GM21423 (cell line): ENCODE results near the gene ELK4.
"Not testable (repeated sequence)": the region's sequence is repeated elsewhere in the genome, so short reads cannot be mapped to it uniquely, and the experiment has no call there.

ENCODE experiments used
- ATAC-seq: cut with Tn5 transposase; IDR thresholded peaks from one replicate; pipeline ENCODE4 v1.9.1; 2021; ENCODE audit warnings: mild to moderate bottlenecking, moderate library complexity; ENCODE audit not compliant: unreplicated experiment

Gene ELK4

DNA sequence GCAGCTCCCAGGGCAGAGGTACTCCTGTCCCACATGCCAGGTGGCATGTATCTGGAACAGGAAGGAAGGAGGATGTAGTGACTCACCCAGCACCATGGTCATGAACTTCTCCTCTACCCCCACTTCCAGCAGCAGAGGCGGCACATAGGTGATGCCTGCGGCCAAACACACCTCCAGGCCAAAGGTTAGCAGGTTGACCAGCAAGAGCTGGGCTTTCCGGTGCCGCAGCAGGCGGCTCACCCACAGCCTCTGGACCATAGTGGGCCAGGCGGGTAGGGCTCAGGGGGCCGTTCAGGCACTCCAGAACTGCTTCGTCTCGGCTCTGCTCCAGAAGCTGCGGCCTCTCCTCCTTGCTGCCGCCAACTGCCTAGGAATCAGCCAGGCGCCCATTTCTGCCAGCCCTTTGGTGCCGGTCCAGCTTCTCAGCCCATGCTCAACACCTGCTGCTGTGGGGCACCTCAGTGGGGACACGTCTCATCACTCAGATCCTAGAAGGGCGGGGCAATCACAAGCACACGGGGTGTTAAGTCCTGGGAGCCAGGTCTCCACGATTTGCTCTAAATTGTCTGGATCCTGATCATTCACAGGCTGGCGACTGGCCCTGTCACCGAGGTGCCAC lies 32.7 kb upstream of the ELK4 start:
- no peak for ATAC-seq

DNA sequence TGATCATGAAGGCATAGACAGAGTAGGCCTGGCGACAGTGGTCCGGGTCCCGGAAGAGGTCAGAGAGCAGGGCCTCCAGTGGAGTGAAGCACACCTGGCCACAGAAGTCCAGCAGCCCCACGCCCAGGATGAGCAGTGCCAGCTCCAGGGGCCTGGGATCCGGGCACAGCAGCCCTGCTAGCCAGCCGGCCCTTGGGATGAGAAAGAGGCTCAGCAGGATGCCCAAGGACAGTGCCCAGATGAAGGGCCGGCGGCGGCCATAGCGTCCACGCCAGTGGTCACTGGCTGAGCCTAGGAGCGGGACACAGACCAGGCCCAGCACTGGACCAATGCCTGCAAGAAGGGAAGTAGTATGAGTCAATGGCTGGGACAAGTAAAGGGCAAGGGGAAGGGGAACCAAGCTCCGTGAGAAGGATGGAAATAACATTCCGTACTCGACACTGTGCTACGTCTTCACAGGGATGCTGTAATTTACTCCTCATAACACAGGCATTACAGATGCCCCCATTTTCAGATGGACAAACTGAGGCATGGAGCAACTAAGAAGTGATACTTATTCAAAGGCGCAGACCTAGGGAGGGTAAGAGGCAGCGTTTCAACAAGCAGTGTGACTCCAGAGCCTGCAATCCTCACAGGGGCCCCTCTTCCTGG lies 31.6 kb upstream of the ELK4 start:
- no peak for ATAC-seq

DNA sequence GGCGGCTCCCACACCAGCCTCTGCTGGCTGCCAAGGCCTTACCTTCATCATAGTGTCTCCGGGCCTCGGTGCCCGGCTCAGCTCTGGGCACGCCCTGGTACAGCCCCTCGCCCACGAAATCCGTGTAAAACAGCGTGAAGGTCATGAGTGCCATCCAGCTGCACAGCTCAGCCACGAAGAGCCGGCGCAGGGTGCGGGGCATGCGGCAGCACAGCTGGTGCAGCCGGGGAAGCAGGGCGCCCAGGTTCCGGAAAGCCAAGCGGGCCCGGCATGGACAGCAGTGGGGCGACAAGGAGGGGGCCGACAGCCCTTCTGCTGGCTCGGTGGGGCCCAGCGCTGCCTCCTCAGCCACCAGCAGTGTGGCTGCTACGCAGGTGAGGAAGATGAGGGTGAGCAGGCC lies 31.0 kb upstream of the ELK4 start:
- no peak for ATAC-seq

DNA sequence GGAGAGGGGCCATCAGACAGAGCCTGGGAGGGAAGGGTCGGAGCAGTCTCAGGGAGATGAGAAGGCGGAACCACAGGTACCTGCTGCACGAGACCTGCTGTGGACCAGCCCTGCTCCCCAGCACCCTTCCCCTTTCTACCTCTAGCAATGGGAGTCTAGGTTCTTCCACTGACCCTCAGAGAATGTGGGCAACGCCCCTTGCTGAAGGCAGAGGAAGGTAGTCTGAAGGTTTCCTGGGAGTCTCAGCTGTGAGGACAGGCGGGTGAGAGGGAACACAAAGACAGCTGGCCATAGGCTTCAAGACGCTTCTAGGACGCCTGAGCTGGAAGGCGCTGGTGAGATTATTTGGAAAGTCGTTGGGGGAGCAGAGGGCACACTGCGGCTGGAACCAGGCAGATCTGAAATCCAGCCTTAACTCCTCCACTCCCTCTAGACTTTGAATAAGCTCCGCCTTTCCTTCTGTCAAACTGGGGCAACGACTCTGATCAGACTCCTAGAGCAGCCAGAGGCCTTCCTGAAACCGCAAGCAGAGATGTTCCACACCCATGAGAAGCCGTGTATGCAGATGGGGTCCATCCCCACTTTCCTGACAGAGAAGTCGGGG lies 30.4 kb upstream of the ELK4 start:
- no peak for ATAC-seq

DNA sequence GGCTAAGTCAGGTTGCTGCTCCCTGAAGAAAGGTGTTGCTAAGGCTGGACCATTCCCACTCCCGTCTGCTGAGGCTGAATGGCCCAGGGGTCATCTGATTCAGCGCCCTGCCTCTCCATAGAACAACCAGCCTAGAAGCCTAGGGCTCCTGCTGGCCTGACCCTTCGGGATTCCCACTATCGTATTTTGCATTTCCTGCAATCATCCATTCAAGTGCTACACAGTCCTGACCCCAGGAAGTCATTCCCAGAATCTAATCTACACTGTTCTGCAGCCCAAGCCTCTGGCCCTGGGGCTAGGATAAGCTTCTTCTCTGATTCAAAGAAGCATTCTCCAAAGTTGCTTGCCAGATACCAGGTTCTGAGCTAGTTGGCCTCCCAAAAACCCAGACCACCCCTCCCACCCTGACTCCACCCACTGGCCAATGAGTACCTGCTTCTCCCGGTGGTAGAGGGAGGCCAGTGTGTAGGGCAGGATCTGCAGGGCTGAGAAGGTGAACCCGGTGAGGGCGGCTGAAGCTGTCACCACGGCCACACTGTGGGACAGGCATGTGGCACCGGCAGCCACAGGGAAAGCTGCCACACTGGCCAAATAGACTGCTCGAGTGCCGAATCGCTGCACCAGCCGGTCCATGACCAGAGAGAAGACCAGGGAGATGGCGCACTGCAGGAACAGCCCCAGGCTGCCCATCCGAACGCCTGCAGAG lies 29.8 kb upstream of the ELK4 start:
- no peak for ATAC-seq

DNA sequence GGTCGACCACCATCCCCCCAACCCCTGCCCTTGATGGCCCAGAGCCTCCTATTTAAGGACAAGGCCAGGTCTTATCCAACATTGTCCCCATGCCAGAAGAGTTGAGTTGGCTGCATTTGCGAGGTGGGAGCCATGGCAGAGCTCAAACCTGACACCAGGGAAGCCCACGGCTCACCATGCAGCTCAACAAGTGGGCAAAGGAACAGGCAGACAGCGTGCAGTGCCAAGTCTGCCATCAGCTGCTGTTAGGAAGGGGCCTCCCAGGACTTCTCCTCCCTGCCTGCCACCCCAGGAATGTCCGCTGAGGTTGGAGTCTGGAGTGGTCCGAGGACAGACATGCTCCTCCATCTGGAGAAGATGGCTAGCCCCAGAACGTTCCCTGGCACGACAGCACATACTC lies 28.6 kb upstream of the ELK4 start:
- no peak for ATAC-seq

DNA sequence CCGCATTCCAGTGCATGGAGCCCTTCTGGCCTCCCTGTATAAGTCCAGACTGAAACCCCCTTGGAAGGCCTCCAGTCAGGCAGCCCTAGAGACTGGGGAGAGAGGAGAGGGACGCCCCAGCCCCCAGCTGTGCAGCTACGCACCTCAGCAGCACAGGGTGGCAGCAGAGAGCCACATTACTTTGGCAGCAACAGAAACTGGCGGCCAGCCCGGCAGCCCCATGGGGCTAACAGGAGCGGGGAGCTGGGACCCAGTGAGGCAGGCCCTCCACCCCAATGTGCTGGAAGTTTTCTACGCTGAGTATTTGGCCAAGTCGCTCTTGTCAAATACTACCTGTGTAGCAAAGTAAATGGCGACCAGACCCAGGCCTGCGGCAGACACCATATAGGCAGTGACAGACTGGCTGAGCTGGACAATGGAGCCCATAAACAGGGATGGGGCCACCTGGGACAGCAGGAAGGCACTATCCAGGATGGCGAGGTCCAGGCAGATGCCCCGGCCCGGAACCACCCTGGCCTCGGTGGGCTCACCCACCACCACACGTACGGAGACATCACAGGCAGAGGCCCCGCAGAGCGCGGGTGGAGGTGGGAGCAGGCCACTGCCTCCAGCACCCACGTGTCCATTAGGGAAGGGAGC lies 27.3 kb upstream of the ELK4 start:
- peak; percentile 66 for ATAC-seq

DNA sequence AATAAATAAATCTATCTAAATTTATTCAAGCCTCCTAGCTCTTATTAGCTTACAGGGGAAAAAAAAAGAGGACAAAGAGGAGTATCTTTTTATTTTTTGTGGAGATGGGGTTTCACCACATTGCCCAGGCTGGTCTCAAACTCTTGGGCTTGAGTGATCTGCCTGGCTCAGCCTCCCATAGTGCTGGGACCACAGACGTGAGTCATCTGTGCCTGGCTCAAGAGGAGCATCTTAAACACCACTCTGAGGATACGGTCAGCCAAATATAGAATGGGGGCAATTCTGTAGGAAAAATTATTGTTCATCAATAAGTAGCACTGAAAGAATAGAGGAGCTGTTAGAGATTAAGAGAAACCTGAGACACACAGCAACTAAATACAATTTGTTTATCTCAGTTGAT lies 24.4 kb upstream of the ELK4 start:
- no peak for ATAC-seq

DNA sequence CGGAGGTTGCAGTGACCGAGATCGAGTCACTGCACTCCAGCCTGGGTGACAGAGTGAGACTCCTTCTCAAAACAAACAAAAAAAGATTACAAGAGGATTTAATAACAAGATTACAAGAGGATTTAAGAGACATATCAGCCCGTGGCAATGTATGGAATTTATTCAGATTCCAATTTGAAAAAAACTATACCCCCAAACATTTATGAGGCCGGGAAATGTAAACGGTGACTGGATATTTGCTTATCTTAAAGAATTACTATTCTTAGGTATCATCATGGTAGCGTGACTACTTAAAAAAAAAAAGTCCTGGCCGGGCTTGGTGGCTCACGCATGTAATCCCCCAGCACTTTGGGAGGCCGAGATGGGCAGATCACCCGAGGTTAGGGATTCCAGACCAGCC lies 21.2 kb upstream of the ELK4 start:
- ATAC-seq: no peak

DNA sequence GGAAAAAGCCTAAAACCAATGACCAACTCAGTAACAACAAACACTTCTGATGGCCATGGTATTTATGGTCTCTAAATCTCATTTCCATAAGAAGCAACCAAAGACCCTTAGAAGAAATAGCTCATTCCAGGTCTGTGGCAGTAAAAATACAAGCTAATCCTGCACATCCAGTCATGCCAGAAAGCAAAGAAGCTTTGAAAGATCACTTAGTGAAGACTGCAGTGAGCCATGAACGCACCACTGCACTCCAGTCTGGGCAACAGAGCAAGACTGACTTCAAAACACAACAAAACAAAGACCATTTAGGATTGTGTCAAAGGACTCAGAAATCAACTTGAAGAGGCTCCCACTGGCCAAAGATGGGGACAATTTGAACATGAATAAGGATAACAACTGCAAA lies 18.4 kb upstream of the ELK4 start:
- ATAC-seq: no peak

DNA sequence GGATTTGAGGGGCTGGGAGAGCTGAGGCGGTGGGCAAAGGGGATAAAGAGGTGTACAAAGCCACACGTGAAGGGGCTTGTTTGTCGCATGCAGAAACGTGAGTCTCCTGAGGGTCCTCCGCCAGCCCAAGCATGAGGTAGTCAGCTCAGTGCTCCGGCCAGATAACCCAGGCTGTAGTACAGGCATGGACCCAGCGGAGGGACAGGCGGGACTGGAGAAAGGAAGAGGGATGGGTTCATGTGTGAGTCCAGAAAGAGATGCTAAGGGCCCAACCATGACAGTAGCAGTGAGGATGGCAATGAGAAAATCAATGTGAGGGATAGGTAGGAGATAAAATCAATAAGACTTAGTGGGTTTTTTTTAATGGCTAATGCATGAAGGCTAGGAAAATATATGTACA lies 13.7 kb upstream of the ELK4 start:
- ATAC-seq: no peak

DNA sequence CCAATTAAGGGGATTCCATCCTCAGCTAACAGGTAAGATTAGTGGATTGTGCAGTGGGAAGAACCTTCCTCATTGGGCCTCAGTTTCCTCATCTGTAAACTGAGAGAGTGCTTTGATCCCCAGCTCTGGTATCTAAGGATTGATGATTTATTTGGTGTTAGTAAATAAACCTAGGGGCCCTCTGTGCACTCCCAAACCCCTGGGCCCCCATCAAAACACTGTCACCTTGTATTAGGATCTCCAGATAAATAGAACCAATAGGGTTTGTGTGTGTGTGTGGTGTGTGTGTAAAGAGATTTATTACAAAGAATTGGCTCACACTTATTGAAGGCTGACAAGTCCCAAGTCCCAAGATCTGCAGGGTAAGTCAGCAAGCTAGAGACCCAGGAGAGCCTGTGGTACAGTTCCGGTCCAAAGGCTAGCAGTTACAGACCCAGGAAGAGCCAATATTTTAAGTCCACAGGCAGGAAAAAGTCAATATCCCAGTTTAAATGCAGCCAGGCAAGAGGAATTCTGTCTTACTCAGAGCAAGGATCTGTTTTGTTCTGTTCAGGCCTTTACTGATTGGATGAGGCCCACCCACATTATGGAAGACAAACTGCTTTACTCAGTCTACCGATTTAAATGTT lies 11.0 kb upstream of the ELK4 start:
- ATAC-seq: no peak

DNA sequence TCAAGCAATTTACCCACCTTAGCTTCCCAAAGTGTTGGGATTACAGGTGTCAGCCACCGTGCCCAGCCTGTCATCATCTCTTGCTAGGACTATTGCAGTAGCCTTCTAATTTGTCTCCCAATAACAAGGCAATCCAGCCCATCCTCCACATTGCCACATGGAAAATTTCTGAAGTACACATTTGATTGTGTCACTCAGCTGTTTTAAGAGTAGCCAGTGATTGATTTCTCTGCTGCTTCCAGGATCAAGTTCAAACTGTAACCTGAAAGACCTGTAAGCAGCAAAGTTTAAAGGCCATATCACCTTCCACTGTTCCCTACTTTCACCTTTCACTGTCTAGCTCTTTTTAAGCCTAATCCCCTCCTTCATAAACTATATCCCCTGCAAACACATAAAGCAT lies 7.8 kb upstream of the ELK4 start:
- no peak for ATAC-seq

DNA sequence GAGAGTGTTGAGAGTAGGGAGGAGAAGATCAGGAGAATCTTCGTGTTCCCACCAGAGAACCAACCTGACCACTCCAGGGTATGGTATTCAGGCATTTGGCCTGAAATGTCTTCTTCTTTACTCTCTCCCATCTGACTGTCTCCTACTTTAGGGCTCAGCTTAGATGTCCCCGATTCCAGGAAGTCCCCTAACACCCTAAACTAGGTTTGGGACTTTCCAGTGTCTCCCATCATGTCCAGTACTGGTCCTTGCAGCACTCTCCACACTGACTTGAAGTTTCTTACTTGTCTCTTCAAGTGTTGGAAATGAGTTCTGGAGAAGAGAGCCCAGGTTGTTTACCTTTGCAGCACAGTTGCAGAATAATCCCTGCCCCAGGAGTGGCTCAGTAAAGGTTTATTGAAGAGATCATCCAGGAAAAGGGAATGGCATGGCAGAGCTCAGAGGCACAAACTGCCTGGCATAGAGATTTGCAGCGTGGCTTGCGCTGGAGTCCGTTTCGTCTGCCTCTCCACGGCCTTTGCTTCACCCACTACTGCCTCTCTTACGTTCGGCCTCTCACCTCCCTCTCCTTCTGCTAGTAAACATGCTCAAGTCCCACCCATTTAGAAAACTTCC lies 6.2 kb upstream of the ELK4 start:
- ATAC-seq: no peak

DNA sequence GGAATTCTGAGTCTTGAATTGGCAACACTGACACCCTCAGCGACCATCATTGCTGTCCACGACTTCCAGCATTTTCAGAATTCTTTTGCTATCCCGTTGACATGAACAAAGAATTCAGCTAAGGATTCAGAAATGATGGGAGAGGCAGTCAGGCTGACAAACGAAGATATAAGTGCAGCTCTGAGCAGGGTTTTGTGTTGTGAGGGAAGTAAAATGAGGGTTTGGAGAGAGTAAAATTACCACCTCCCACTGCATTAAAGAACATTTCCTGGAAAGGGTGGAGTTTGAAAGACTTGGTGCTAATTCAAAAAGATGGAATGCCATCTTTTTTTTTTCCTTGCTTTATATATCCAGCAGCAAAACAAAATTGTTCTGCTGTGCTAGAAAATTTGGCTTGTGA lies 4.9 kb upstream of the ELK4 start:
- ATAC-seq: no peak

DNA sequence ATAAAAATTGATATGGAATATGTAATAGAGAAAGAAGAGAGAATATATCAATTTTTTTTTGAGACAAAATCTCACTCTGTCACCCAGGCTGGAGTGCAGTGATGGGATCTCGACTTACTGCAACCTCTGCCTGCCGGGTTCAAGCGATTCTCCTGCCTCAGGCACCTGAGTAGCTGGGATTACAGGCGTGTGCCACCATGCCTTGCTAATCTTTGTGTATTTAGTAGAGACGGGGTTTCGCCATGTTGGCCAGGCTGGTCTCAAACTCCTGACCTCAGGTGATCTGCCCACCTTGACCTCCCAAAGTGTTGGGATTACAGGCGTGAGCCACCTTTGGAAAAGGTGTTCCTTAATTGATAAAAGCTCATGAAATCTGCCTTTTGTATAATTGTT lies 4.3 kb upstream of the ELK4 start:
- ATAC-seq: not testable (repeated sequence)

DNA sequence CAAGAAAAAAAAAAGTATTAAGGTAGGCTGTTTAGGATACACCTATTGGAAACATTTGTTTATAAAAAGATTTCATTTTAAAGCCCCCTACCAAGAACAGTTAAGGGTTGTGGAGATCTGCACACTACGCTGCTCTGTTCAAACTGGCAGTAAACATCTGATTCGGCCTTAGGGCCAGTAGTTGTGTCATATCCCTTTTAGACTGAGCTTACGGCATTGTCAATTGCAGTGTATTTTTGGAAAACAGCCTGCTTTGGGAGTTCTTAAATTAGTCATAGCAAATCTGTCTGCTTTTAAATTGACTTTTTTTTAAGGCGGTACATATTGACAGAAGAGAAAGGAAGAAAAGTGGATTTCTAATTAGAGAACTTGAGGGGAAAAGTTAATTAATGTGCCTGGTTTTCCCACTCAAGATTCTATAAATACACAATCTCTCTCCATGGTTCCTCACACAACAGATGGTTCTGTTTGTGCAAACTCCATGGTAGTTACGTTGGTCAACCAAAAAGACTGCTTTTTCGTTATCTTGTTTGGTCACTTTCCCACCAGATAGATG lies 1.7 kb upstream of the ELK4 start:
- ATAC-seq: no peak

DNA sequence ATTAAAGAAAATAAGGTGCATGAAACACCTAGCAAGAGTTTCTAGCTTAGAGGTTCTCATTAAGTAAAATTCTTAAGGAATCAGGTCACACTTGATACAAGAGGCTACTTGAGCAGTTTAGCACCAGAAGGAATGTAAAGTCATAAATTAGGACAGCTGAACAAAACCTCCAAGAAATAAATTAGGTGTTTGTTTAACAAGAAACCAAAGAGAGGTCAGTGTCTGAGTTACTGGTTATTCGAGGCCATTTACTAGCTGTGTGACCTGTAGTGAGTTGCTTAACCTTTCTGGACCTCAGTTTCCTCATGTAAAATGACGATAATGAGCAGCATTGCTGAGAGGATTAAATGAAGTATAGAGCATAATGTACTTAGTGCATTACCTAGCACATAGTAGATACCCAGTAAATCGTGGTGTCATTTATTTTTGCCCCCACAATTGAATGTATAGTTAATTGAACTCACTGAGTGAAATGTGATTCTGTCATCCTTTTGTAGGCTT lies 908 bp upstream of the ELK4 start:
- no peak for ATAC-seq

DNA sequence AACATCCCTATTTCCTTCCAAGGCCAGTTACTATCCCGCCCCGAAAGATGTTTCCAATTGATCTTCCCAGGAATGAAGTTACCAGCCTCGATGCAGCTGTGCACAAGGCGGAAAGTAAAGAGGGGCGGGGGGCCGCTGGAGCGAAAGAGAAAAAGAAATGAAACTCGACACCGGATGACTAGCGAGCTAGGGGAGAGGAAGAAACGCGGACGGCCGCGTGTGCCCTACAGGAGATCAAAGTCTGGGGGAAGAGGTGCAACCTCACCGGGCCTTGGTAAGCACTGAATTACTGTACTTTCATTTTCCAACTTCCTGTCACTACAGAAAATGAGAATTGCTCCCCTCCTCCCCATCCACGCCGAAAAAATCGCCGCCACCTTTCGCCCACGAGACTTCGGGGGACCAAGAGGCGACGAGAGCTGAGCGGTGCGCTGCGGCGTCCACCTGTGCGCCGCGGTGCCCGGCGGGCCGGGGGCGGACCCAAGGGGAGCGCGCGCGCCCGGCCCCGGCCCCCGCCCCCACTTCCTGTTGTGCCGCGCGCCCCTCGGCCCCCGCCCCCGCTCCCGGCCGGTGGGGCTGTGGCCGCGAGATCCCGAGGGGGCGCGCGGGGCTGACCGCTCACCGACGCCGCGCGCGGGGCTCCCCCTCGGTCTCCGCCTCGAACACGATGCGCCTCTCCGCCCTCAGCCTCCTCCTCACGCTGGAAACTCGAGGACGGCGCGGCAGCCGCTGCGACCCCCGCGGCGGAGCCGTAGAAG lies 622 bp downstream of the ELK4 start:
- ATAC-seq: peak; percentile 61

DNA sequence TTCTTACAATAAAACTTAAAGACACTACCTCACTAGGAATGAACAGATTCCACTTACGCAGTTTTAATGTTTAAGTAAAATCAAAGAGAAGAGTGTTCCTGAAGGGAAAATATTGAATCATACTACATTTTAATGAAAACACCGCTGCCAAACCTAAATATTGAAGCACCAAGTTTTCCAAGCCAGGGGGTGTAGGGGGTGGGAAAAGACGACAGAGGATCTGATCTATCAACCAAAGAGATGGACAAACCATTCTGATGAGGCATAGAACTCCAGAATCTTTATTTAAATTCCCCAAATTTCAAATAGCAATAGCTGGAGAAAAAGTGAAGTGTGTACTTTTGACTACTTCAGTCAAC lies 1.2 kb downstream of the ELK4 start:
- ATAC-seq: no peak
